GM21529 (cell line): Measurements from ENCODE around the gene APOB.
A peak's percentile ranks its signal among the peaks of the same experiment; 100 is the strongest.

Experiments
- ATAC-seq: cut with Tn5 transposase; IDR thresholded peaks from one replicate; pipeline ENCODE4 v1.9.1; 2021; ENCODE audit not compliant: unreplicated experiment

APOB gene

GRCh38 chr2:21050164-21050563, 6.3 kb upstream of the APOB start:
- no peak for ATAC-seq

GRCh38 chr2:21047141-21048009, 3.5 kb upstream of the APOB start:
- ATAC-seq = no peak

GRCh38 chr2:21046506-21046905, 2.6 kb upstream of the APOB start:
- ATAC-seq = no peak

DNA sequence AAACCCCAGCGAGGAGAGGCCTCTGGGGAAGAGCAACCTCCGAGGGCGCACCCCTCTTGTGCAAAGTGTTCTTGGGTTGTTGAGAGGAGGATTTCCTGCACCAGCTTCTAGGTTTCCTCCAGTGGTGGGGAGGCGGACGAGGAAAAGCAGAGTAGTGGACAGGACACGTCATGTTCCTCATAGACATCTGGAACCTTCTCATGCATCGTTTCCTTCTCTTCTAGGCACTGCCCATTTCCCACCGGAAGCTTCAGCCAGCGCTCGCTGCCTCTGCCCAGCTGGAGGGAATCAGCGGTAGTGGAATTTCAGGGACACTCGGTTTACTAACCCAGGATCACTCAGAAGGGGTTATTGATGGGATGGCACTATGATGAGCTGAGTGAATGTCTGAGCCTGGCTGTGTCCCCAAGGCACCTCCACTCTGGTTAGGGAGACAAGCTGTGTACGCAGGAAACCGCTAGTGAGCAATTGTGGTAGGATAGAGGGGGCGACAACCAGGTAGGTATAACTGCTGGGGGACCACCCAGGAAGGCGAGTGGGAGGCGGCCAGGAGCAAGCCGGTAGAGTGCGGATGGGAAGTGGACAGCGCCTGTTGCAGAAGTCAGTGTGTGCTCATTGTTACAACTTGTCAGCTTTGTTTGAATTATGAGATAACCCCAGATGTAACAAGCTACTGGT, 960 bp upstream of the APOB start:
- no peak for ATAC-seq

GRCh38 chr2:21042958-21043743, 722 bp downstream of the APOB start:
- ATAC-seq = peak; percentile 77

DNA sequence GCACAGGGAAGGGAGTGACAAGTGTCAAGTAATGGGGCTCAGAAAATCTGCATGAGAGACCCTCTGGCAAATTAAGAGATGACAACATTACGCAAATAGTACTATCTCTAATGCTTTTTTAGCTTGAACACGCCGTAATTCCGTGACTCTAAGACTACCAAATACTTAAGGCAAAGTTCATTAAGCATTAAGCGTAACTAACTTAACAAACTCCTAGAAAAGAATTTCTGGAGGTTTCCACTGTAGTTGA, 1.2 kb downstream of the APOB start:
- no peak for ATAC-seq

- no peak for ATAC-seq
Measured at GRCh38 chr2:21041943-21042707, 1.7 kb downstream of the APOB start.

- no peak for ATAC-seq
Measured at GRCh38 chr2:21041462-21041861, 2.4 kb downstream of the APOB start.

- no peak for ATAC-seq
Measured at GRCh38 chr2:21040468-21041377, 3.1 kb downstream of the APOB start.

GRCh38 chr2:21039979-21040467, 3.9 kb downstream of the APOB start:
- ATAC-seq = no peak

GRCh38 chr2:21039080-21039556, 4.8 kb downstream of the APOB start:
- no peak for ATAC-seq

DNA sequence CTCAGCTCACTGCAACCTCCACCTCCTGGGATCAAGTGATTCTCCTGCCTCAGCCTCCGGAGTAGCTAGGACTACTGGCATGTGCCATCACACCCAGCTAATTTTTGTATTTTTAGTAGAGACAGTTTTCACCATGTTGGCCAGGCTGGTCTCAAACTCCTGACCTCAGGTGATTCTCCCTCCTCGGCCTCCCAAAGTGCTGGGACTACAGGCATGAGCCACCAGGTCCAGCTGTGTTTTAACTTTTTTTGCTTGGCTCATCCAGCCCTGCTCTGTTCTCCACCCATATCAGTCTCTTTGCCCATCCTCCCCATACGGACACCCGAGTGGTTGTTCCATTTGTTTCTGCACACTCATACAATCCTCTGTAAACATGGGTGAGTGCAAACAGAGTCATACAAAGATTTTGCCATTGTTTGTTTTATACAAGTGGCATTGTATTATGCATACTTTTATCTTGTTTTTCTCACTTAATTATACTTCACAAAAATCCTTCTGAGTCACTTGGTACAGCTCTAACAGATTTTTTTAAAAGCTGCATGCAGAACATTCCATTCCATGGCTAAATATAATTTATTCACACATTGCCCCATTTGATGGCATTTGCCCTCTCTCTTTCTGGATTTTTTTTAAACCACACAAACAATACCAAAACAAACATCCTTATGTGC, 5.3 kb downstream of the APOB start:
- no peak for ATAC-seq

- ATAC-seq = no peak
Measured at GRCh38 chr2:21037671-21038108, 6.2 kb downstream of the APOB start.

- no peak for ATAC-seq
Measured at GRCh38 chr2:21036708-21037670, 6.9 kb downstream of the APOB start.

DNA sequence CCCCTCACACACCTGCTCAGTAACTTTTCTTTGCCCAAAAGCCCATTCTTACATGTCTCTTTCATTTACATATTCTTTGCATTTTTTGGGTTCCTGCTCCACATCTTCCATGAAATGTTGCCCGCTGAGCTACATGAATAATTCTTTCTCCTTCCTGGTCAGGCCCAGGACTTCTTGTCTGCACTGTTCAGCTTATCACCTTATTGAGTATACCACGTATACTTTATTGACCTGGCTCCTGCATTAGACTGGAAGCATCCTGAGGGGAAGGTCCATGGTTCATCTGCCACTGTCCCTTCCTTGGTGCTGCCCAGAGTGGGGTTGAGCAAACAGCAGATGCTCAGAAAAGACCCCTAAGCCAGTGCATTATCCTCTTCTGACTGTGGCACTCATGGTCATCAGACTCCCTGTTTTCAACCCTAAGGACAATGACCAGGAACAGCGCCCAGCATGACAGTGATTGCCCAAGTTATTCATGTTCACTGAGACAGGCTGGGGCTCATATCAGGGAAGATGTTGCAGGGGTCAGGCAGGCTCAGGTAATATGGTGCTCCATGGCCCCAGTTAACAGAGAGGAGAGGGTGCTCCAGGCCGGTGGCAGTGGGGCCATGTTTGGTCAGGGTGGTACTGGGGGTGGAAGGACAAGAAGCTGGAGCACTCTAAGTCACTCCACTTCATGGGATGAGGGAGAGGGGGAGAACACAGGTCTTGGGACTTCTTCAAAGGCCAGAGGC, 7.7 kb downstream of the APOB start:
- ATAC-seq = no peak

GRCh38 chr2:21035282-21035973, 8.4 kb downstream of the APOB start:
- ATAC-seq = no peak

DNA sequence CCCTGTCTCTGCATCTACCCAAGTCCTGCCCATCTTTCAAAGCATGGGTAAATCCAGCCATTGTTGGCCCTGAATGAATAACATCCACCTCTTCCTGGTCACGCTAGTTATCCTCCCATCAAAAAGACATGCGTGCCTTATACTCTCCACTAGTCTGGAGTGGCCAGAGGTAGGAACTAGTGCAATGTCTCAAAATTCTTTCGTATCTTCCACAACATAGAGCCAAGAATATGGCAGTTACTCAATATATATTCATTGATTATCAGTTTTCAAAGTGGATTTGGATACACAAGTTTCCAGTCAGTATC, 8.9 kb downstream of the APOB start:
- ATAC-seq = no peak
